ENCODE results near the gene BPIFB1. TPM values are rescaled to one million over a fixed set of nuclear protein-coding genes. Genes with fewer than 3 reads are reported as not detected.
A peak's percentile ranks its signal among the peaks of the same experiment; 100 is the strongest.

BPIFB1 gene
- total and polyA plus RNA-seq, 2 of the 8 experiments (the other 6 are each of a cell fraction or from before 2014, with no cell fraction given) = not detected

GRCh38 chr20:33301192-33301930, 18.3 kb downstream of the BPIFB1 start:
- Histone ChIP-seq H4K5ac (ENCODE audit: insufficient read length, low read depth, low read length) (no peak overlapping the region), H3K23ac (ENCODE audit: insufficient read length) (no peak overlapping the region), H2BK20ac (ENCODE audit: low read length) (no peak overlapping the region), H3K9ac (replicated peaks in 1 of 4; ENCODE audit: extremely low read depth in 1 of 4, low read depth in 3 of 4, low read length in 3 of 4) (no peak overlapping the region), H2BK15ac (ENCODE audit: low read length) (no peak overlapping the region), H3K18ac (ENCODE audit: extremely low read depth, low read length) (no peak overlapping the region), H4K8ac (ENCODE audit: extremely low read depth, insufficient read depth, low read length) (no peak overlapping the region), H3K27me3 (replicated peaks in 1 of 4; ENCODE audit: control insufficient read depth in 3 of 4, extremely low read depth in 1 of 4, insufficient read depth in 3 of 4, low read length in 3 of 4) (peaks cover 0 to 2% (median 0%) of the 10 kb centered on the region in 4 experiments; a peak in 3 of 7 replicates), H4K91ac (replicated peaks; ENCODE audit: insufficient read length, low read length) (no peak overlapping the region), H3K79me2 (ENCODE audit: control insufficient read depth in 1 of 2, insufficient read depth in 2 of 2, low read length in 2 of 2) (no peaks in the 10 kb centered on the region), H3K79me1 (ENCODE audit: low read depth, low read length) (no peaks in the 10 kb centered on the region), H3K36me3 (ENCODE audit: control insufficient read depth in 2 of 4, insufficient read depth in 4 of 4, low read length in 3 of 4) (no peaks in the 10 kb centered on the region), H2AFZ (ENCODE audit: low read length) (no peak overlapping the region), H3K4me2 (ENCODE audit: insufficient read depth in 1 of 2, low read depth in 2 of 2, low read length in 2 of 2) (no peak overlapping the region), H3K23me2 (ENCODE audit: low read depth, low read length) (no peaks in the 10 kb centered on the region), H3K4me3 (ENCODE audit: extremely low read depth in 1 of 4, insufficient read depth in 2 of 4, low read depth in 3 of 4, low read length in 4 of 4) (no peak overlapping the region), H3K14ac (ENCODE audit: insufficient read length) (no peak overlapping the region), H2BK120ac (replicated peaks; ENCODE audit: low read depth, low read length) (no peak overlapping the region), H4K20me1 (replicated peaks in 1 of 2; ENCODE audit: control insufficient read depth in 1 of 2, insufficient read depth in 2 of 2, low read length in 2 of 2) (no peaks in the 10 kb centered on the region), H2AK5ac (ENCODE audit: low read depth, low read length) (0 out of 2 replicates have a peak overlapping the region, but pooled peaks have one; percentile 11), H3K56ac (replicated peaks; ENCODE audit: insufficient read length, low read depth, low read length) (no peak overlapping the region), H2BK5ac (ENCODE audit: low read depth, low read length) (no peak overlapping the region), H3K4me1 (replicated peaks in 1 of 4; ENCODE audit: control insufficient read depth in 3 of 4, insufficient read depth in 4 of 4, low read length in 3 of 4) (no peaks in the 10 kb centered on the region), H3K9me3 (ENCODE audit: insufficient read depth in 2 of 2, low read depth in 1 of 2, low read length in 1 of 2) (no peaks in the 10 kb centered on the region), H2BK12ac (ENCODE audit: low read depth, low read length) (0 out of 2 replicates have a peak overlapping the region, but pooled peaks have one; percentile 50), H3K4ac (replicated peaks; ENCODE audit: insufficient read length, low read depth, low read length) (no peak overlapping the region), H3K27ac (ENCODE audit: low read depth, low read length) (no peak overlapping the region)
- TF ChIP-seq CREB1 (IDR thresholded peaks at IDR 0.05) (no peak), SRF (IDR thresholded peaks at IDR 0.05; ENCODE audit: low read depth, low read length) (0 out of 2 replicates have a peak, but pooled peaks have one; percentile 9)
- WGBS, 2 experiments (ENCODE audit: extremely low coverage in 1 of 2, insufficient coverage in 1 of 2, insufficient read length in 1 of 2, insufficient replicate concordance in 2 of 2, low coverage in 1 of 2, low lambda C conversion rate in 2 of 2, missing lambda C conversion rate in 1 of 2) = 88% methylated on average over 11 of the region's 11 CpGs; no CpG with 5 or more reads in 1 of the 2 experiments
- ChIA-PET POLR2A (ENCODE audit: partially characterized antibody) (no interaction called here), CTCF (ENCODE audit: partially characterized antibody) (interaction anchor here (0.8 to 6.7 kb wide), 10 partner anchors 10 to 318 kb away, joined by 3 to 62 read pairs (median 12); partner anchors contain the start of gene BPIFA1)
- DNase-seq (ENCODE audit: low read depth in 1 of 2, low spot score in 2 of 2) (no peak), FAIRE-seq (no peak)

Measured in H1 (cell line).